ENCODE results near the gene MYO3B. TPM values are rescaled to one million over a fixed set of nuclear protein-coding genes. Genes with fewer than 3 reads are reported as not detected.
A peak's percentile ranks its signal among the peaks of the same experiment; 100 is the strongest.

Gene MYO3B
- total and polyA plus RNA-seq, 8 donors: 1.3 to 4.1 (median 2.6) TPM; not detected in 1

GRCh38 chr2:170420961-170421687 lies 243.2 kb downstream of the MYO3B start:
- Histone ChIP-seq H3K36me3 (no peaks in the 10 kb centered on the region), H3K4me1 (no peaks in the 10 kb centered on the region), H3K27ac (no peak overlapping the region), H3K4me3 (no peak overlapping the region), H3K27me3 (no peaks in the 10 kb centered on the region), H3K9me3 (no peaks in the 10 kb centered on the region)
- DNase-seq (no peak), ATAC-seq (peak; percentile 45)
- no peak for TF ChIP-seq CTCF (IDR thresholded peaks at IDR 0.05)
- intact Hi-C loops (cut with DNase I): no loop called here

DNA sequence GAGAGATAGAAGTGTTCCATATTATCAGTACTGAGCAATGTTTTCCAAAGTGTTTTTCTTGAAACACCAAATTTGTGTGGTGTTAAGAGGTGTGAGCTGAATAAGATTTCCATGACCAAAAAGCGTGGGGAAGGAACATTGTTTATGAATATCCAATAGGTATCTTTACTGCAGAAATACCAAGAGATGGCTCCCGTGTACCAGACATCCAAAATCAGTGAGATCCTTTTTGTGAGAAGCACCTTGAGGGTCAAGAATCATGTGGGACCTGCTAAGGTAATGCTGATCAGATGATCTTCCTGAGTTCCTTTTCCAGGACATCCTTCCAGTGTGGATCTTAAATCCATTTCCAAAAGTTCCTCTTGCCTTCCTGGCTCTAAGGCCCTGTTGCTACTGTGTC lies 246.0 kb downstream of the MYO3B start:
- H3K27me3 ChIP-seq: no peaks in the 10 kb centered on the region
- no peaks in the 10 kb centered on the region for H3K9me3 ChIP-seq
- no peak overlapping the region for H3K4me3 ChIP-seq
- intact Hi-C loops (cut with DNase I): no loop called here
- ATAC-seq (no peak), DNase-seq (no peak)
- H3K36me3 ChIP-seq: no peaks in the 10 kb centered on the region
- TF ChIP-seq CTCF (IDR thresholded peaks at IDR 0.05): no peak
- no peak overlapping the region for H3K27ac ChIP-seq
- no peaks in the 10 kb centered on the region for H3K4me1 ChIP-seq

DNA sequence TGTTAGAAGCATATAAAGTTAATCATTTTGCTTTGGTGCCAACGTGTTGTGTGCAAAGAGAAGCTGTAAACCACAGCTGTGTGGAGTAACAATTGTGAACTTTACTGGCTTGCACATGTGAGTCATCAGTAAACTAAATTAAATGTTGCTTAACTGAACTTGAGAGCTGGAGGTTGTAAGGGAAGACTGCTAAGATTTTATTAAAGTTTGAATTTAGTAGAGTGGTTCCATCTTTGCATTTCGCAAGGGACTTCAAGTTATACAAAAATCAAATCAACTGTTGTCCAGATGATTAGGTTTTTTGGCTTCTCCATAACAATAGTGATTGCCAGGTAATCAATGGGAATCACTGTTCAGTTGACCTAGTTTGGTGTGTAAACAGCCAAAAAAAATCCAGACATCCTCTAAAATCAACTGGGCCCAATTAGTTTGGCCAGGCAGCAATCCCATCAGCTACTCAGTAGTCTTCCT lies 247.4 kb downstream of the MYO3B start:
- no peaks in the 10 kb centered on the region for H3K27me3 ChIP-seq
- no peak overlapping the region for H3K4me3 ChIP-seq
- H3K27ac ChIP-seq: no peak overlapping the region
- H3K9me3 ChIP-seq: no peaks in the 10 kb centered on the region
- peak in 2 of 4 donors; percentile 49 to 63 for DNase-seq
- H3K4me1 ChIP-seq: no peaks in the 10 kb centered on the region
- intact Hi-C loops (cut with DNase I): no loop called here
- TF ChIP-seq CTCF (IDR thresholded peaks at IDR 0.05): no peak
- ATAC-seq: peak; percentile 41
- H3K36me3 ChIP-seq: no peaks in the 10 kb centered on the region

GRCh38 chr2:170428868-170429267 lies 250.9 kb downstream of the MYO3B start:
- TF ChIP-seq CTCF (IDR thresholded peaks at IDR 0.05): no peak
- H3K36me3 ChIP-seq: no peaks in the 10 kb centered on the region
- no peak for ATAC-seq
- no peak for DNase-seq
- intact Hi-C loops (cut with DNase I): no loop called here
- H3K4me1 ChIP-seq: no peaks in the 10 kb centered on the region
- no peak overlapping the region for H3K4me3 ChIP-seq
- H3K27me3 ChIP-seq: no peaks in the 10 kb centered on the region
- no peaks in the 10 kb centered on the region for H3K9me3 ChIP-seq
- no peak overlapping the region for H3K27ac ChIP-seq

DNA sequence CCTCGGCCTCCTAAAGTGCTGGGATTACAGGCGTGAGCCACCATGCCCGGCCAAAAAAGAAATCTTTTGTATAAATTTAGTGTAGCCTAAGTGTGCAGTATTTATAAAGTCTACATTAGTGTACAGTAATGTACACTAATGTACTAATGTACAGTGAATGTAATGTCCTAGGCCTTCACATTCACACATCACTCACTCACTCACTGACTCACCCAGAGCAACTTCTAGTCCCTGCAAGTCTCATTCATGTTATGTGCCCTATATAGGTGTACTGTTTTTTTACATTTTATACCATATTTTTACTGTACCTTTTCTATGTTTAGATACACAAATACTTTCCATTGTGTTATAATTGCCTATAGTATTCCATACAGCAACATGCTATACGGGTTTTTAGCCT lies 254.9 kb downstream of the MYO3B start:
- Histone ChIP-seq H3K27me3 (no peaks in the 10 kb centered on the region), H3K27ac (no peak overlapping the region), H3K4me3 (no peak overlapping the region), H3K36me3 (no peaks in the 10 kb centered on the region), H3K4me1 (no peaks in the 10 kb centered on the region), H3K9me3 (no peaks in the 10 kb centered on the region)
- no peak for ATAC-seq
- intact Hi-C loops (cut with DNase I): no loop called here
- no peak for DNase-seq
- no peak for TF ChIP-seq CTCF (IDR thresholded peaks at IDR 0.05)

Measured in left lung (tissue), 10 donors.